K562 (cell line): ENCODE results near the gene CASP2. TPM values are rescaled to one million over a fixed set of nuclear protein-coding genes. Genes with fewer than 3 reads are reported as not detected.

ENCODE experiments used
- ATAC-seq: fragments of 200-7000 bp; cut with Tn5 transposase; 3 replicates; pipeline ENCODE4 v1.9.1; 2020; ENCODE audit warnings: moderate library complexity
- BruUV-seq: library from RNA; stranded (reverse); fragments of 400-500 nt; replicated peaks from 2 replicates; lab custom pipeline; 2021; lab: Mats Ljungman, UMichigan
- CTCF ChIA-PET: fragments of 300-600 bp; formaldehyde crosslinking; extraction: SDS; loops from one replicate; lab custom pipeline; 2021; ENCODE audit warnings: low intra/inter-chr PET ratio; lab: Yijun Ruan, JAX
- POLR2A ChIA-PET: fragments of 300-600, 350-650 bp; sonication (Branson Sonifier 250); formaldehyde crosslinking; extraction: SDS; loops from one replicate; lab custom pipeline; 2021; ENCODE audit warnings: antibody characterized with exemption, inconsistent platforms; lab: Yijun Ruan, JAX
- DNase-seq, 4 experiments: peaks; one replicate each; pipeline versions ENCODE4 v3.0.0 to v3.0.0-alpha.2; 2011 to 2018; ENCODE audit warnings: low spot score in 3 of 4, mixed read lengths in 3 of 4; ENCODE audit errors: extremely low read depth in 1 of 4
- FAIRE-seq: peaks from 2 replicates; lab custom pipeline; 2011; peaks lifted over from hg19 to GRCh38; lab: Jason Lieb, UNC
- H2AFZ ChIP-seq: 2 replicates; pipeline ENCODE4 v1.6.0; 2011; ENCODE audit warnings: low read depth, low read length, control low read depth, inconsistent platforms
- H3K27ac ChIP-seq: fragments of 200-600 bp; 3 replicates; pipeline ENCODE4 v1.8.0; 2011; ENCODE audit warnings: low read depth, mild to moderate bottlenecking, control low read depth, inconsistent platforms, low read length, moderate library complexity, mixed read lengths; ENCODE audit errors: extremely low read depth
- H3K27me3 ChIP-seq, 2 experiments: fragments of 300-600 bp in 1 of 2; 2 replicates in 1 of 2; 3 replicates in 1 of 2; pipeline versions ENCODE4 v1.6.0 to v1.8.0; 2011; ENCODE audit warnings: inconsistent platforms in 2 of 2, low read length in 2 of 2, mild to moderate bottlenecking in 1 of 2, mixed read lengths in 1 of 2, moderate library complexity in 1 of 2; ENCODE audit not compliant: control insufficient read depth in 2 of 2, insufficient read depth in 2 of 2
- H3K36me3 ChIP-seq: fragments of 300-600 bp; 3 replicates; pipeline ENCODE4 v1.8.0; 2011; ENCODE audit warnings: mild to moderate bottlenecking, low read length, inconsistent platforms; ENCODE audit not compliant: control insufficient read depth, insufficient read depth
- H3K4me1 ChIP-seq, 2 experiments: fragments of 200-600 bp in 1 of 2; replicated peaks in 1 of 2; 2 replicates in 1 of 2; 3 replicates in 1 of 2; pipeline versions ENCODE4 v1.5.1 to v1.8.0; 2011; ENCODE audit warnings: inconsistent platforms in 2 of 2, low read length in 2 of 2, mild to moderate bottlenecking in 1 of 2, mixed read lengths in 1 of 2, moderate library complexity in 1 of 2; ENCODE audit not compliant: control insufficient read depth in 2 of 2, insufficient read depth in 2 of 2
- H3K4me2 ChIP-seq: 2 replicates; pipeline ENCODE4 v1.6.1; 2011; ENCODE audit warnings: low read length, control low read depth, inconsistent platforms, mixed read lengths; ENCODE audit not compliant: insufficient read depth
- H3K4me3 ChIP-seq: fragments of 200-600 bp; sonication (generic), shearing (Covaris generic); 2 replicates; pipeline ENCODE4 v1.5.1; 2016; ENCODE audit warnings: control low read depth, inconsistent platforms
- H3K79me2 ChIP-seq: fragments of 200-600 bp; 3 replicates; pipeline ENCODE4 v1.8.0; 2011; ENCODE audit warnings: low read length, inconsistent platforms; ENCODE audit not compliant: control insufficient read depth, insufficient read depth
- H3K9ac ChIP-seq, 2 experiments: 2 replicates each; pipeline versions ENCODE4 v1.6.0 to v1.6.1; 2011; ENCODE audit warnings: low read depth in 2 of 2, low read length in 2 of 2, control low read depth in 1 of 2, inconsistent platforms in 1 of 2, mild to moderate bottlenecking in 1 of 2, mixed read lengths in 1 of 2; ENCODE audit not compliant: insufficient read depth in 1 of 2
- H3K9me1 ChIP-seq: one replicate; pipeline ENCODE4 v1.6.0; 2011; ENCODE audit warnings: inconsistent platforms, mild to moderate bottlenecking, low read length, moderate library complexity; ENCODE audit not compliant: control insufficient read depth, insufficient read depth
- H3K9me3 ChIP-seq: replicated peaks from 2 replicates; pipeline ENCODE4 v1.5.1; 2011; ENCODE audit warnings: low read depth, low read length, inconsistent platforms; ENCODE audit not compliant: control insufficient read depth, insufficient read depth
- H4K20me1 ChIP-seq: replicated peaks from 2 replicates; pipeline ENCODE4 v1.6.1; 2011; ENCODE audit warnings: low read length, inconsistent platforms, mixed read lengths; ENCODE audit not compliant: control insufficient read depth, insufficient read depth
- JUN ChIP-seq, 2 experiments: sonication (generic) in 1 of 2; formaldehyde crosslinking in 1 of 2; IDR thresholded peaks; 2 replicates each; pipeline versions ENCODE4 v1.6.1 to v1.8.0; 2012 to 2022; ENCODE audit warnings: borderline replicate concordance in 2 of 2, mild to moderate bottlenecking in 2 of 2, improper control_type of control experiment in 1 of 2, low read depth in 1 of 2, low read length in 1 of 2, missing genetic modification reagents in 1 of 2
- KDM1A ChIP-seq, 2 experiments: fragments of 450-650 bp; IDR thresholded peaks; 2 replicates each; pipeline ENCODE4 v1.6.1; 2016; ENCODE audit warnings: mild to moderate bottlenecking in 2 of 2
- KLF6 ChIP-seq: fragments of 250-450 bp; sonication (Bioruptor Pico); IDR thresholded peaks from 2 replicates; pipeline ENCODE4 v1.4.0; 2020; ENCODE audit warnings: mild to moderate bottlenecking, moderate library complexity, borderline replicate concordance
- MTA1 ChIP-seq: fragments of 450-650 bp; IDR thresholded peaks from 2 replicates; pipeline ENCODE4 v1.6.1; 2017; ENCODE audit warnings: borderline replicate concordance
- RB1 ChIP-seq: fragments of 450-650 bp; IDR thresholded peaks from 2 replicates; pipeline ENCODE4 v1.6.1; 2017; ENCODE audit warnings: low read depth, mild to moderate bottlenecking
- RBBP5 ChIP-seq: fragments of 200-600 bp; sonication (generic); IDR thresholded peaks from 2 replicates; pipeline ENCODE4 v1.6.1; 2012; ENCODE audit warnings: borderline replicate concordance, mild to moderate bottlenecking, low read length, control low read depth, inconsistent platforms; ENCODE audit not compliant: insufficient read depth, poor library complexity, severe bottlenecking
- RBM25 ChIP-seq: fragments of 200-400 bp; formaldehyde crosslinking; IDR thresholded peaks from 2 replicates; pipeline ENCODE4 v1.6.1; 2018; ENCODE audit warnings: low read length, low read depth, moderate library complexity; ENCODE audit not compliant: severe bottlenecking
- TAL1 ChIP-seq: fragments of 450-650 bp; IDR thresholded peaks from 2 replicates; pipeline ENCODE4 v1.6.1; 2016; ENCODE audit warnings: mild to moderate bottlenecking
- ZNF766 ChIP-seq: fragments of 200-800 bp; sonication (Bioruptor generic); conservative IDR thresholded peaks from 2 replicates; pipeline ENCODE4 v1.6.1; 2016; ENCODE audit warnings: missing genetic modification characterization, missing compliant biosample characterization
- WGBS: fragments of 100-300 bp; shearing (Covaris generic); methylation state at CpG from one replicate; pipeline ENCODE4 v1.1.6; 2016; ENCODE audit warnings: low coverage, mixed read lengths; ENCODE audit not compliant: insufficient coverage; ENCODE audit errors: missing lambda C conversion rate; 5-methylcytosine and 5-hydroxymethylcytosine counted together
- in situ Hi-C: fragments of 300-500 bp; cut with MboI; formaldehyde crosslinking; loops from 4 replicates; pipeline ENCODE4 v1.15.0; 2018; ENCODE audit warnings: inconsistent platforms, mixed read lengths
- intact Hi-C: fragments of 100-400 bp; cut with micrococcal nuclease; formaldehyde crosslinking; loops from 2 replicates; pipeline ENCODE4 v1.14.2; 2022
- polyA plus RNA-seq, 8 experiments: library from polyadenylated mRNA; depleted of rRNA in 4 of 8; stranded (reverse) in 5 of 8; unstranded in 3 of 8; fragments of >200 nt; fragmentation: Nextera tagmentation in 2 of 8; fragmentation: Illumina TruSeq in 1 of 8; extraction: Ambion mirVana in 2 of 8; extraction: Trizol in 1 of 8; gene quantifications; 2 replicates each; pipeline versions ENCODE4 v1.2.1 to v1.2.3, GENCODE V29; 2011 to 2014; ENCODE audit warnings: inconsistent platforms in 1 of 8, missing spikeins in 1 of 8
- total RNA-seq, 7 experiments: library from RNA; depleted of rRNA in 6 of 7; stranded (reverse); fragments of >200 nt in 6 of 7; fragmentation: Illumina TruSeq in 2 of 7; extraction: Trizol in 2 of 7; gene quantifications; 2 replicates each; pipeline versions ENCODE4 v1.2.1 to v1.2.3, GENCODE V29; 2011 to 2021; ENCODE audit warnings: low replicate concordance in 1 of 7
- TF ChIP-seq, protein P1 (sequence below), 2 experiments: fragments of 150-350 bp in 1 of 2; IDR thresholded peaks; 2 replicates each; pipeline ENCODE4 v1.6.1; 2012 to 2016; ENCODE audit warnings: low read depth in 2 of 2, low read length in 2 of 2, mild to moderate bottlenecking in 1 of 2, moderate library complexity in 1 of 2
- TF ChIP-seq, protein P2 (sequence below): fragments of 250-450 bp; sonication (Bioruptor Pico); IDR thresholded peaks from 2 replicates; pipeline ENCODE4 v1.8.0; 2021; ENCODE audit warnings: borderline replicate concordance, mild to moderate bottlenecking, moderate library complexity; ENCODE audit not compliant: poor library complexity, severe bottlenecking
- TF ChIP-seq, protein P3 (sequence below): IDR thresholded peaks from 2 replicates; pipeline ENCODE4 v1.6.1; 2011; ENCODE audit warnings: borderline replicate concordance, low read depth, mild to moderate bottlenecking, moderate library complexity, low read length; ENCODE audit not compliant: insufficient read depth, poor library complexity, severe bottlenecking

Gene CASP2
- total and polyA plus RNA-seq, 9 of the 15 experiments (the other 6 are each of a cell fraction or from before 2014, with no cell fraction given): 18.8 to 64.9 (median 24.1) TPM

DNA sequence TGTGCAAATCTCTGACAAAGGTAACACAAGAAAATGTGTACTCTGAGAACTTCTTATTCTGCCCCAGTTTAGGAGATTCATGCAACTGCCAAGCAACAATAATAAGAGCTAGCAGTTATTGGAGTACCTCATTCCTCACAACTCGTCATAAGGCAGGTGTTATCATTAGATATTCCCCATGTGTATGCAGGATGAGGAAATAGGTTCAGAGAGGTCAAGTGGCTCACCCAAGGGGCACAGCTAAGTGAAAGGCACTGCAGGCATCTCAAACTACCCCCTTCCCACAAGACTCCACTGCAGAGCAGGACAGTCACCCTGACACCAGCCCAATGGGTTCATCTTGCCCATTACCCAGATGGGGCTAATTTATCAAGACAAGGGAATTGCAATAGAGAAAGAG is 26.2 kb upstream of the CASP2 start:
- Histone ChIP-seq H3K27me3 (no peaks in the 10 kb centered on the region), H2AFZ (peak overlapping the region; percentile 44), H3K36me3 (peaks cover 25% of the 10 kb centered on the region), H3K9me1 (peaks cover 9% of the 10 kb centered on the region), H4K20me1 (no peaks in the 10 kb centered on the region), H3K79me2 (peaks cover 29% of the 10 kb centered on the region), H3K4me1 (peaks cover 24 to 44% of the 10 kb centered on the region in 2 experiments), H3K4me3 (no peak overlapping the region), H3K27ac (no peak overlapping the region), H3K9me3 (no peaks in the 10 kb centered on the region), H3K9ac (no peak overlapping the region), H3K4me2 (peak overlapping the region; percentile 22; the same call in 1 of the 2 replicates)
- BruUV-seq: no TSS peak
- in situ Hi-C loops (no loop called here), intact Hi-C loops (no loop called here)
- peak; percentile 37 for FAIRE-seq
- ChIA-PET CTCF (no interaction called here), POLR2A (interaction anchor here (0.8 kb wide), 1 partner anchor 28 kb away, joined by 3 read pairs; no protein-coding TSS in a partner anchor)
- peak in 2 of 4 experiments; percentile 38 to 50 for DNase-seq
- 13% methylated on average over 1 of the region's 1 CpG for WGBS
- ATAC-seq: no peak
- TF ChIP-seq RBBP5 (no peak), JUN (IDR thresholded peaks at IDR 0.05; ENCODE audit: borderline replicate concordance, low read depth, low read length) (no peak), JUN (CRISPR knock-in tag; IDR thresholded peaks at IDR 0.05; ENCODE audit: borderline replicate concordance) (no peak), MTA1 (no peak), KLF6 (CRISPR knock-in tag) (no peak), KDM1A (IDR thresholded peaks at IDR 0.05) (peak; percentile 63 to 64; a peak in 3 of 4 replicates), RB1 (no peak), TAL1 (peak; percentile 33; the same call in 1 of the 2 replicates), RBM25 (peak; percentile 83), ZNF766 (CRISPR knock-in tag) (no peak)
- TF ChIP-seq, protein P1, sequence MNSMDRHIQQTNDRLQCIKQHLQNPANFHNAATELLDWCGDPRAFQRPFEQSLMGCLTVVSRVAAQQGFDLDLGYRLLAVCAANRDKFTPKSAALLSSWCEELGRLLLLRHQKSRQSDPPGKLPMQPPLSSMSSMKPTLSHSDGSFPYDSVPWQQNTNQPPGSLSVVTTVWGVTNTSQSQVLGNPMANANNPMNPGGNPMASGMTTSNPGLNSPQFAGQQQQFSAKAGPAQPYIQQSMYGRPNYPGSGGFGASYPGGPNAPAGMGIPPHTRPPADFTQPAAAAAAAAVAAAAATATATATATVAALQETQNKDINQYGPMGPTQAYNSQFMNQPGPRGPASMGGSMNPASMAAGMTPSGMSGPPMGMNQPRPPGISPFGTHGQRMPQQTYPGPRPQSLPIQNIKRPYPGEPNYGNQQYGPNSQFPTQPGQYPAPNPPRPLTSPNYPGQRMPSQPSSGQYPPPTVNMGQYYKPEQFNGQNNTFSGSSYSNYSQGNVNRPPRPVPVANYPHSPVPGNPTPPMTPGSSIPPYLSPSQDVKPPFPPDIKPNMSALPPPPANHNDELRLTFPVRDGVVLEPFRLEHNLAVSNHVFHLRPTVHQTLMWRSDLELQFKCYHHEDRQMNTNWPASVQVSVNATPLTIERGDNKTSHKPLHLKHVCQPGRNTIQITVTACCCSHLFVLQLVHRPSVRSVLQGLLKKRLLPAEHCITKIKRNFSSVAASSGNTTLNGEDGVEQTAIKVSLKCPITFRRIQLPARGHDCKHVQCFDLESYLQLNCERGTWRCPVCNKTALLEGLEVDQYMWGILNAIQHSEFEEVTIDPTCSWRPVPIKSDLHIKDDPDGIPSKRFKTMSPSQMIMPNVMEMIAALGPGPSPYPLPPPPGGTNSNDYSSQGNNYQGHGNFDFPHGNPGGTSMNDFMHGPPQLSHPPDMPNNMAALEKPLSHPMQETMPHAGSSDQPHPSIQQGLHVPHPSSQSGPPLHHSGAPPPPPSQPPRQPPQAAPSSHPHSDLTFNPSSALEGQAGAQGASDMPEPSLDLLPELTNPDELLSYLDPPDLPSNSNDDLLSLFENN (IDR thresholded peaks at IDR 0.05; ENCODE audit: low read depth in 2 of 2, low read length in 2 of 2): no peak
- TF ChIP-seq, protein P2, sequence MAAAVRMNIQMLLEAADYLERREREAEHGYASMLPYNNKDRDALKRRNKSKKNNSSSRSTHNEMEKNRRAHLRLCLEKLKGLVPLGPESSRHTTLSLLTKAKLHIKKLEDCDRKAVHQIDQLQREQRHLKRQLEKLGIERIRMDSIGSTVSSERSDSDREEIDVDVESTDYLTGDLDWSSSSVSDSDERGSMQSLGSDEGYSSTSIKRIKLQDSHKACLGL: no peak
- TF ChIP-seq, protein P3, sequence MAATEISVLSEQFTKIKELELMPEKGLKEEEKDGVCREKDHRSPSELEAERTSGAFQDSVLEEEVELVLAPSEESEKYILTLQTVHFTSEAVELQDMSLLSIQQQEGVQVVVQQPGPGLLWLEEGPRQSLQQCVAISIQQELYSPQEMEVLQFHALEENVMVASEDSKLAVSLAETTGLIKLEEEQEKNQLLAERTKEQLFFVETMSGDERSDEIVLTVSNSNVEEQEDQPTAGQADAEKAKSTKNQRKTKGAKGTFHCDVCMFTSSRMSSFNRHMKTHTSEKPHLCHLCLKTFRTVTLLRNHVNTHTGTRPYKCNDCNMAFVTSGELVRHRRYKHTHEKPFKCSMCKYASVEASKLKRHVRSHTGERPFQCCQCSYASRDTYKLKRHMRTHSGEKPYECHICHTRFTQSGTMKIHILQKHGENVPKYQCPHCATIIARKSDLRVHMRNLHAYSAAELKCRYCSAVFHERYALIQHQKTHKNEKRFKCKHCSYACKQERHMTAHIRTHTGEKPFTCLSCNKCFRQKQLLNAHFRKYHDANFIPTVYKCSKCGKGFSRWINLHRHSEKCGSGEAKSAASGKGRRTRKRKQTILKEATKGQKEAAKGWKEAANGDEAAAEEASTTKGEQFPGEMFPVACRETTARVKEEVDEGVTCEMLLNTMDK: no peak
